ENCODE data around the gene SLC7A10. TPM values are rescaled to one million over a fixed set of nuclear protein-coding genes. Genes with fewer than 3 reads are reported as not detected.
"Not testable (repeated sequence)": the region's sequence is repeated elsewhere in the genome, so short reads cannot be mapped to it uniquely, and the experiment has no call there.

SLC7A10 gene
- total and polyA plus RNA-seq, 5 donors from 2014 or later: 0.15 to 0.19 TPM; not detected in 3

DNA sequence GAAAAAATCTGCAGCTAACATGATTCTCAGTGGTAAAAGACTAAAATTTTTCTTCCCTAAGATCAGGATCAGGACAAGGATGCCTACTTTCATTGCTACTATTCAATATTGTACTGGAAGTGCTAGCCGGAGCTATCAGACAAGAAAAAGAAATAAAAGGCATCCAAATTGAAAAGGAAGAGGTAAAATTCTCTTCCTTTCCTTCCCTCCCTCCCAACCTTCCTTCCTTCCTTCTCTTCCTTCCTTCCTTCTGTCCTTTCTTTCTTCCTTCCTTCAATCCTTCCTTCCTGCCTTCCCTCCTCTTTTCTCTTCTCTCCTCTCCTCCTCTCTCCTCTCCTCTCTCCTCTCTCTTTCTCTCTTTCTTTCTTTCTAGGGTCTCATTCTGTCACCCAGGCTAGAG lies 58.2 kb downstream of the SLC7A10 start:
- peaks cover 0 to 5% (median 3%) of the 10 kb centered on the region in 7 donors for H3K9me3 Mint-ChIP-seq
- no peaks in the 10 kb centered on the region for H3K27me3 Mint-ChIP-seq
- ATAC-seq (ENCODE audit: low read depth in 2 of 2) (no peak), DNase-seq (no peak)
- no peak overlapping the region for H3K27ac Mint-ChIP-seq
- peaks cover 0 to 4% of the 10 kb centered on the region in 2 experiments for H3K9me3 ChIP-seq (ENCODE audit: control insufficient read depth in 2 of 2, low read length in 2 of 2)
- no peaks in the 10 kb centered on the region for H3K36me3 ChIP-seq (ENCODE audit: control insufficient read depth, insufficient read depth, low read length)
- no peaks in the 10 kb centered on the region for H3K27me3 ChIP-seq (ENCODE audit: control insufficient read depth, insufficient read depth, low read length)
- peaks cover 7 to 24% (median 16%) of the 10 kb centered on the region in 4 donors for H3K4me1 Mint-ChIP-seq
- H3K27ac ChIP-seq (ENCODE audit: insufficient read depth, low read length, poor library complexity, severe bottlenecking): no peak overlapping the region
- H3K4me3 Mint-ChIP-seq: no peak overlapping the region
- no peak overlapping the region for H3K4me3 ChIP-seq (ENCODE audit: low read depth, low read length)
- peaks cover 12% of the 10 kb centered on the region for H3K36me3 Mint-ChIP-seq
- H3K4me1 ChIP-seq (ENCODE audit: control insufficient read depth, insufficient read depth, low read length, poor library complexity, severe bottlenecking): no peaks in the 10 kb centered on the region

DNA sequence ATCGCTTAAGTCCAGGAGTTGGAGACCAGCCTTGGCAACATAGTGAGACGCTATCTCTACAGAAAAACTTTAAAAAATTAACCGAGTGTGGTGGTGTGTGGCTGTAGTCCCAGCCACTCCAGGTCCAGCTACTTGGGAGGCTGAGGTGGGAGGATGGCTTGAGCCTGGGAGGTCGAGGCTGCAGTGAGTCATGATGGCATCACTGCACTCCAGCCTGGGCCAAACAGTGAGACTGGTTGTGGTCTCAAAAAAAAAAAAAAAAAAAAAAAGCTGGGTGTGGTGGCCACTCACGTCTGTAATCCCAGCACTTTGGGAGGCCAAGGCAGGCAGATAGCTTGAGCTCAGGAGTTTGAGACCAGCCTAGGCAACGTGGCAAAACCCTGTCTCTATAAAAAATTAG lies 59.6 kb downstream of the SLC7A10 start:
- ATAC-seq (ENCODE audit: low read depth in 2 of 2); H3K9me3 ChIP-seq (ENCODE audit: control insufficient read depth in 2 of 2, low read length in 2 of 2); H3K4me1 ChIP-seq (ENCODE audit: control insufficient read depth, insufficient read depth, low read length, poor library complexity, severe bottlenecking); H3K4me3 Mint-ChIP-seq; H3K9me3 Mint-ChIP-seq; DNase-seq; H3K36me3 ChIP-seq (ENCODE audit: control insufficient read depth, insufficient read depth, low read length); H3K27ac ChIP-seq (ENCODE audit: insufficient read depth, low read length, poor library complexity, severe bottlenecking); H3K27me3 ChIP-seq (ENCODE audit: control insufficient read depth, insufficient read depth, low read length); H3K4me3 ChIP-seq (ENCODE audit: low read depth, low read length); H3K27me3 Mint-ChIP-seq: not testable (repeated sequence)
- peaks cover 10% of the 10 kb centered on the region for H3K36me3 Mint-ChIP-seq
- H3K4me1 Mint-ChIP-seq: peaks cover 5 to 14% (median 10%) of the 10 kb centered on the region in 4 donors
- peak overlapping the region in 1 of 3 donors; percentile 48 for H3K27ac Mint-ChIP-seq

DNA sequence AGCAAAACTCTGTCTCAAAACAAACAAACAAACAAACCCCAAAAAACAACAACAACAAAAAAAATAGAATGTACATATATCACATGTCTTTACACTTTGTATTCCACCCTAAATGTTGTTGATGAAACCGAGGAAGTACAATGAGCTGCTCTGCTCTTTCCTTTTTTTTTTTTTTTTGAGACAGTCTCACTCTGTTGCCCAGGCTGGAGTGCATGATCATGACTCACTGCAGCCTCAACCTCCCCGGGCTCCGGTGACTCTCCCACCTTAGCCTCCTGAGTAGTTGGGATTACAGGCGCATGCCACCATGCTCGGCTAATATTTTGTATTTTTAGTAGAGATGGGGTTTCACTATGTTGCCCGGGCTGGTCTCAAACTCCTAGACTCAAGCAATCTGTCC lies 62.2 kb downstream of the SLC7A10 start:
- DNase-seq (no peak), ATAC-seq (ENCODE audit: low read depth in 2 of 2) (no peak)
- Mint-ChIP-seq H3K9me3 (peaks cover 0 to 5% (median under 1%) of the 10 kb centered on the region in 7 donors), H3K36me3 (peaks cover 5% of the 10 kb centered on the region), H3K4me1 (peaks cover 9 to 24% (median 13%) of the 10 kb centered on the region in 4 donors), H3K4me3 (no peak overlapping the region), H3K27ac (no peak overlapping the region), H3K27me3 (no peaks in the 10 kb centered on the region)
- Histone ChIP-seq H3K4me3 (ENCODE audit: low read depth, low read length) (no peak overlapping the region), H3K27me3 (ENCODE audit: control insufficient read depth, insufficient read depth, low read length) (no peaks in the 10 kb centered on the region), H3K9me3 (ENCODE audit: control insufficient read depth in 2 of 2, low read length in 2 of 2) (peaks cover 0 to 4% of the 10 kb centered on the region in 2 experiments), H3K4me1 (ENCODE audit: control insufficient read depth, insufficient read depth, low read length, poor library complexity, severe bottlenecking) (peaks cover 15% of the 10 kb centered on the region), H3K36me3 (ENCODE audit: control insufficient read depth, insufficient read depth, low read length) (no peaks in the 10 kb centered on the region), H3K27ac (ENCODE audit: insufficient read depth, low read length, poor library complexity, severe bottlenecking) (no peak overlapping the region)

DNA sequence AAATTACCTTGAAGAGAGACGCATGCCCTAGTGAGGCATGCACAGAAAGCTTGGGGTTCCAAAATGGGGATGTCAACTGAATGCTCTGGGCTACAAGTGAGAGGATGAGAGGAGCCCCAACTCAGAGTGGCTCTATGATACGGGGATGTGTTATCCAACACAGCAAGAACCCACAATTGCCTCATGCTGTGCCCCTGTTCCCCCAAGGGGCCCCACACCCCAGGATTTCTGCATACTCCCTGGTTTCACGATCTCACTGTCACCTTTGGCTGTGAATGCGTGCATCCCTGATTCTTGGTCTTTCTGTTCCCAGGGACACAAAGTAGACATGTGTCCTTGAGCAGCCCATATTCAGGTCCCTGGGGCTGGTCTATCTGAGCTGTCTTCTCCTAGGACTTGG lies 64.4 kb downstream of the SLC7A10 start:
- H3K36me3 ChIP-seq (ENCODE audit: control insufficient read depth, insufficient read depth, low read length): no peaks in the 10 kb centered on the region
- Mint-ChIP-seq H3K36me3 (peaks cover 5% of the 10 kb centered on the region), H3K27me3 (no peaks in the 10 kb centered on the region), H3K4me3 (no peak overlapping the region), H3K9me3 (no peaks in the 10 kb centered on the region), H3K27ac (peak overlapping the region; percentile 65 to 87 (median 66)), H3K4me1 (peaks cover 6 to 32% (median 18%) of the 10 kb centered on the region in 4 donors)
- no peak overlapping the region for H3K4me3 ChIP-seq (ENCODE audit: low read depth, low read length)
- H3K9me3 ChIP-seq (ENCODE audit: control insufficient read depth in 2 of 2, low read length in 2 of 2): no peaks in the 10 kb centered on the region
- DNase-seq: no peak
- H3K27me3 ChIP-seq (ENCODE audit: control insufficient read depth, insufficient read depth, low read length): no peaks in the 10 kb centered on the region
- no peak for ATAC-seq (ENCODE audit: low read depth in 2 of 2)
- peaks cover 22% of the 10 kb centered on the region for H3K4me1 ChIP-seq (ENCODE audit: control insufficient read depth, insufficient read depth, low read length, poor library complexity, severe bottlenecking)
- H3K27ac ChIP-seq (ENCODE audit: insufficient read depth, low read length, poor library complexity, severe bottlenecking): no peak overlapping the region

GRCh38 chr19:33159893-33160292 lies 65.8 kb downstream of the SLC7A10 start:
- peaks cover 22% of the 10 kb centered on the region for H3K4me1 ChIP-seq (ENCODE audit: control insufficient read depth, insufficient read depth, low read length, poor library complexity, severe bottlenecking)
- no peak overlapping the region for H3K27ac ChIP-seq (ENCODE audit: insufficient read depth, low read length, poor library complexity, severe bottlenecking)
- H3K36me3 ChIP-seq (ENCODE audit: control insufficient read depth, insufficient read depth, low read length): no peaks in the 10 kb centered on the region
- Mint-ChIP-seq H3K36me3 (peaks cover 5% of the 10 kb centered on the region), H3K4me3 (peak overlapping the region in 1 of 4 donors; percentile 42), H3K27me3 (no peaks in the 10 kb centered on the region), H3K27ac (peak overlapping the region; percentile 65 to 96 (median 87)), H3K4me1 (peaks cover 6 to 32% (median 18%) of the 10 kb centered on the region in 4 donors), H3K9me3 (no peaks in the 10 kb centered on the region)
- no peak for DNase-seq
- H3K4me3 ChIP-seq (ENCODE audit: low read depth, low read length): peak overlapping the region; percentile 60
- no peaks in the 10 kb centered on the region for H3K27me3 ChIP-seq (ENCODE audit: control insufficient read depth, insufficient read depth, low read length)
- no peak for ATAC-seq (ENCODE audit: low read depth in 2 of 2)
- no peaks in the 10 kb centered on the region for H3K9me3 ChIP-seq (ENCODE audit: control insufficient read depth in 2 of 2, low read length in 2 of 2)

DNA sequence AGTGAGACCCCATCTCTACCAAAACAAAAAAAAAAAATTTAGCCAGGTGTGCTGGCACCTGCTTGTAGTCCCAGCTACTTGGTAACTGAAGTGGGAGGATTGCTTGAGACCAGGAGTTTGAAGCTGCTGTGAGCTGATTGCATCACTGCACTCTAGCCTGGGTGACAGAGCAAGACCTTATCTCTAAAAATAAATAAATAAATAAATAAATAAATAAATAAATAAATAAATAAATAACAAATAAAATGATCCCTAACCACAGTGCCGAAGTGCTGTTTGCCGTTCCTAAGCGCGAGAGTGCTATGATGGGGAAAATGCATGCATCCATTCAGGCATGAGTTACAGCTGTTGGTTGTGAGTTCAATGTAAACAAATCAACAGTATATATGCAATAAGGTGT lies 66.5 kb downstream of the SLC7A10 start:
- peaks cover 22% of the 10 kb centered on the region for H3K4me1 ChIP-seq (ENCODE audit: control insufficient read depth, insufficient read depth, low read length, poor library complexity, severe bottlenecking)
- peaks cover 6 to 32% (median 18%) of the 10 kb centered on the region in 4 donors for H3K4me1 Mint-ChIP-seq

More for the DNA sequence above, 66.5 kb downstream of the SLC7A10 start:
- Mint-ChIP-seq H3K27ac (peak overlapping the region in 1 of 3 donors; percentile 87), H3K9me3 (no peaks in the 10 kb centered on the region), H3K36me3 (peaks cover 3% of the 10 kb centered on the region), H3K4me3 (no peak overlapping the region), H3K27me3 (no peaks in the 10 kb centered on the region)
- no peaks in the 10 kb centered on the region for H3K36me3 ChIP-seq (ENCODE audit: control insufficient read depth, insufficient read depth, low read length)
- DNase-seq: no peak
- no peak overlapping the region for H3K27ac ChIP-seq (ENCODE audit: insufficient read depth, low read length, poor library complexity, severe bottlenecking)
- H3K4me3 ChIP-seq (ENCODE audit: low read depth, low read length): no peak overlapping the region
- no peak for ATAC-seq (ENCODE audit: low read depth in 2 of 2)
- H3K27me3 ChIP-seq (ENCODE audit: control insufficient read depth, insufficient read depth, low read length): no peaks in the 10 kb centered on the region
- no peaks in the 10 kb centered on the region for H3K9me3 ChIP-seq (ENCODE audit: control insufficient read depth in 2 of 2, low read length in 2 of 2)

Other genes with a start within 250 kb of the SLC7A10 start
- gene RHPN2, start 161.0 kb downstream of the SLC7A10 start, total RNA-seq: 0.37 TPM
- under 1 TPM; 0.17 to 0.76 (median 0.31) TPM for gene RHPN2, start 161.0 kb downstream of the SLC7A10 start, polyA plus RNA-seq
- gene GPATCH1, start 144.7 kb downstream of the SLC7A10 start, total RNA-seq: 9.6 TPM
- 1 to 10 TPM; 3.9 to 7.0 (median 4.8) TPM for gene GPATCH1, start 144.7 kb downstream of the SLC7A10 start, polyA plus RNA-seq
- gene WDR88, start 93.7 kb downstream of the SLC7A10 start, total RNA-seq: not detected
- under 1 TPM in 2 of 4 donors, not detected in 2; 0.09 to 0.24 TPM for gene WDR88, start 93.7 kb downstream of the SLC7A10 start, polyA plus RNA-seq
- not detected for gene LRP3, start 31.5 kb downstream of the SLC7A10 start, total RNA-seq
- not detected for gene LRP3, start 31.5 kb downstream of the SLC7A10 start, polyA plus RNA-seq
- 3.8 TPM for gene CEBPA, start 76.7 kb upstream of the SLC7A10 start, total RNA-seq
- 1 to 10 TPM in 3 of 4 donors, under 1 TPM in 1; 0.72 to 3.5 (median 1.5) TPM for gene CEBPA, start 76.7 kb upstream of the SLC7A10 start, polyA plus RNA-seq
- 19.9 TPM for gene CEBPG, start 147.9 kb upstream of the SLC7A10 start, total RNA-seq
- gene CEBPG, start 147.9 kb upstream of the SLC7A10 start, polyA plus RNA-seq: 10 to 100 TPM; 10.5 to 16.4 (median 13.2) TPM

Data from CD4-positive, CD25-positive, alpha-beta regulatory T cell (primary cell).